VCaP (cell line): ENCODE results near the gene CHMP2B.

Experiments used
- H3K27ac ChIP-seq: fragments of 450-650 bp; 2 replicates; pipeline ENCODE4 v1.5.1; 2017
- TF ChIP-seq, protein P1 (sequence below): fragments of 450-650 bp; conservative IDR thresholded peaks from 2 replicates; pipeline ENCODE4 v1.5.1; 2017; ENCODE audit warnings: mild to moderate bottlenecking, moderate library complexity

Gene CHMP2B

GRCh38 chr3:87206070-87206469, 21.0 kb upstream of the CHMP2B start:
- no peak overlapping the region for H3K27ac ChIP-seq
- TF ChIP-seq, protein P1, sequence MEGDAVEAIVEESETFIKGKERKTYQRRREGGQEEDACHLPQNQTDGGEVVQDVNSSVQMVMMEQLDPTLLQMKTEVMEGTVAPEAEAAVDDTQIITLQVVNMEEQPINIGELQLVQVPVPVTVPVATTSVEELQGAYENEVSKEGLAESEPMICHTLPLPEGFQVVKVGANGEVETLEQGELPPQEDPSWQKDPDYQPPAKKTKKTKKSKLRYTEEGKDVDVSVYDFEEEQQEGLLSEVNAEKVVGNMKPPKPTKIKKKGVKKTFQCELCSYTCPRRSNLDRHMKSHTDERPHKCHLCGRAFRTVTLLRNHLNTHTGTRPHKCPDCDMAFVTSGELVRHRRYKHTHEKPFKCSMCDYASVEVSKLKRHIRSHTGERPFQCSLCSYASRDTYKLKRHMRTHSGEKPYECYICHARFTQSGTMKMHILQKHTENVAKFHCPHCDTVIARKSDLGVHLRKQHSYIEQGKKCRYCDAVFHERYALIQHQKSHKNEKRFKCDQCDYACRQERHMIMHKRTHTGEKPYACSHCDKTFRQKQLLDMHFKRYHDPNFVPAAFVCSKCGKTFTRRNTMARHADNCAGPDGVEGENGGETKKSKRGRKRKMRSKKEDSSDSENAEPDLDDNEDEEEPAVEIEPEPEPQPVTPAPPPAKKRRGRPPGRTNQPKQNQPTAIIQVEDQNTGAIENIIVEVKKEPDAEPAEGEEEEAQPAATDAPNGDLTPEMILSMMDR: no peak

DNA sequence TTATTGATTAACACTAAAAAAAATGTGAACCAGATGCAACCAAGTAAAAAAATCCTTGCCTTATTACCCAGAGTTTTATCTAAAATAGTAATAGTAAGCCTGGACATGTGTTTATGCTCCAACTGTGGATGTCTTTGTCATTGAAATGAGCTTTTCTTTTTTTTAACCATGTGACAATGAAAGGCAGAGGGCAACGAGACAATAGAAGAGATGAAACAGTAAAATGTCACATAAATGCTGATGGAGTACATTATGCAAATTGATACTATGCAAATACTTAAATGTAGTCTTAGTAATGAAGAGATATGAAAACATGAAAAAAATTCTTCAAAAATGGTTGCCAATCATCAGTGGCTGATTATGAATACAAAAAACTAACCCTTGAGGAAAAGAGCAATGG, 20.5 kb upstream of the CHMP2B start:
- H3K27ac ChIP-seq: no peak overlapping the region
- TF ChIP-seq, protein P1: no peak

DNA sequence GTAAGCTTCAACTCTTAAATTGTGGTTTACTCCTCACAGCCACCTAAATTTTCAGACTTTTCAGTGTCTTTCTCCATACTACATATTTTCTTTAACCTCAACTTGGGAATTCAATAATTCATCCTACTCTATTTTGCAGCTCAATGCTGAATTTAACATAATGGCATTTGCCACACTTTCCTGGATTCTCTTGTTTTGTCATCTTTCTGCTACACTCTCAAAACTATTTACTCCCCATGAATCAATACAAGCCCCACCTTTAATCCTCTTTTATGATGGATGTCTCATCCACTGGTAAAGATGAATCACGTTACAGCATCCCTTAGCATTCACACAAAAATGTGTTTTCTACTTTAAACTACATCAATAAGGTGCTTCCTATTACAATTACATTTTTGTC, 19.6 kb upstream of the CHMP2B start:
- TF ChIP-seq, protein P1: no peak
- no peak overlapping the region for H3K27ac ChIP-seq

- H3K27ac ChIP-seq: no peak overlapping the region
- TF ChIP-seq, protein P1: no peak
Observed at GRCh38 chr3:87209111-87209510, 18.0 kb upstream of the CHMP2B start.

GRCh38 chr3:87218560-87218959, 8.5 kb upstream of the CHMP2B start:
- TF ChIP-seq, protein P1: no peak

DNA sequence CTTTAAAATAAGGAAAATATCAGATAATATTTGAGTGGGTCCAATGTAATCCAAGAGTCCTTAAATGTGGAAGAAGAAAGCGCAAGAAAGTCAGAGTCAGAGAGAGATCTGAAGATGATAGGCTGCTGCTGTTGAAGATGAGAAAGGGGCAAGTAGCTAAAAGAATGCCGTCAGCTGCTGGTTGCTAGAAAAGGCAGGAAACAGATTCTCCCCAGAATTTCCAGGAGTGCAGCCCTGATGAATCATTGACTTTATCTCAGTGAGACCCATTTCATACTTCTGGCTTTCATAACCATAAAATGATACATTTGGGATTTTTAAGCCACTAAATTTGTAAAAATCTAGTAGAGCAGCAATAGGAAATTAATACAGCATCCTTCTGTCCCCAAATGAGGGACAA, 7.5 kb upstream of the CHMP2B start:
- no peak overlapping the region for H3K27ac ChIP-seq
- TF ChIP-seq, protein P1: no peak

More at GRCh38 chr3:87218560-87218959, 8.5 kb upstream of the CHMP2B start:
- H3K27ac ChIP-seq: no peak overlapping the region

DNA sequence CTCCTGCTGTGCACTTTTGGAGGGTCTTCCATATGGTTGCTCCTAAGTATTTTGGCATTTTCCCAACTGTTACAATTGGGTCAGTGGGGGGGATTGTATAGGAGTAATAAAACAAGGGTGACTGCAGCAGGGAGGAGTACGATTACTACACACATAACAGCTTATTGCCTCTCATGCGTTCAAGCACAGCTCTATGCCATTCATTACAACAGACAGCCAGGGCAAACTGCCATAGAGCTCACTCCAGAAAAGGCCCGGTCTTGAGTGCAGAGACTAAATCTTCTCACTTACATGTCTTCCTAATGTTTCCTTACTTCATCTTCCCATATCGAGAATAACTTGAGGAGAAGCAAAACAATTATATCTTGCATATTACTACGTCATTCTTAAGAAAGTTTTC, 1.4 kb upstream of the CHMP2B start:
- TF ChIP-seq, protein P1: no peak
- H3K27ac ChIP-seq: no peak overlapping the region

DNA sequence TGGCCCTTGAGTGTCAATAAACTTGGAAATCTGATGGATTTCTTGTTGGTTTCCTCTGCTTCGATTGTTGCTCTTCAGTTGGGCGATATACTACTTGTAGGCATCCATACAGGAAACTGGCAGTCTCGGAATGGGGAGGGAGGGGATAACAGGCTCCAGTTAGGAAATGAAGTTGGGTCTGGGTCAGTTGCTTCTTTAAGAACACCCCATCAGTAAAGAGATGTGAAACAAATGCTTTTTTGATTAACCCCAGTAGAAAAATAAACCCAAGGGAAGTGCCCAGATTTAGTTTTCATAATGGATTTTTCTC, 681 bp downstream of the CHMP2B start:
- peak overlapping the region; percentile 89 for H3K27ac ChIP-seq

More for the DNA sequence above, 681 bp downstream of the CHMP2B start:
- TF ChIP-seq, protein P1: no peak
